HEK293 (cell line): ENCODE data around the gene GPER1.
A peak's percentile ranks its signal among the peaks of the same experiment; 100 is the strongest.

Experiments used
- CTCF ChIA-PET: fragments of 350-600 bp; formaldehyde crosslinking; extraction: SDS; loops from one replicate; lab custom pipeline; 2021; ENCODE audit warnings: antibody characterized with exemption; lab: Yijun Ruan, JAX
- POLR2A ChIA-PET: fragments of 300-600 bp; formaldehyde crosslinking; extraction: SDS; loops from one replicate; lab custom pipeline; 2020; ENCODE audit warnings: antibody characterized with exemption, inconsistent platforms; lab: Yijun Ruan, JAX
- H3K27ac ChIP-seq: fragments of 200-500 bp; sonication (Bioruptor generic); 2 replicates; pipeline ENCODE4 v1.5.1; 2014; ENCODE audit warnings: low read depth, low read length, control low read depth, inconsistent platforms; ENCODE audit errors: extremely low read depth
- H3K36me3 ChIP-seq, 2 experiments: fragments of 200-500 bp in 1 of 2; sonication (Bioruptor generic) in 1 of 2; 1 replicate in 1 of 2; 2 replicates in 1 of 2; pipeline ENCODE4 v1.5.1; 2014 to 2017; ENCODE audit warnings: inconsistent platforms in 2 of 2, low read length in 2 of 2; ENCODE audit not compliant: control insufficient read depth in 2 of 2, insufficient read depth in 1 of 2
- H3K4me1 ChIP-seq: fragments of 200-500 bp; sonication (Bioruptor generic); 2 replicates; pipeline ENCODE4 v1.5.1; 2014; ENCODE audit warnings: mild to moderate bottlenecking, low read length, inconsistent platforms; ENCODE audit not compliant: control insufficient read depth, insufficient read depth
- H3K4me3 ChIP-seq: 2 replicates; pipeline ENCODE4 v1.5.1; 2011; ENCODE audit warnings: low read depth, mild to moderate bottlenecking, control low read depth, low read length, moderate library complexity
- H3K9me3 ChIP-seq: fragments of 200-500 bp; sonication (Bioruptor generic); 2 replicates; pipeline ENCODE4 v1.5.1; 2014; ENCODE audit warnings: low read depth, low read length, inconsistent platforms; ENCODE audit not compliant: control insufficient read depth, insufficient read depth
- BCL11B ChIP-seq: fragments of 450-650 bp; formaldehyde crosslinking; IDR thresholded peaks from 2 replicates; pipeline ENCODE4 v1.5.1; 2016; ENCODE audit warnings: low read depth, missing biosample characterization, missing genetic modification characterization
- FEZF1 ChIP-seq: fragments of 450-650 bp; formaldehyde crosslinking; IDR thresholded peaks from 2 replicates; pipeline ENCODE4 v1.5.1; 2016; ENCODE audit warnings: missing biosample characterization, missing genetic modification characterization
- GFI1B ChIP-seq: fragments of 450-650 bp; formaldehyde crosslinking; IDR thresholded peaks from 2 replicates; pipeline ENCODE4 v1.5.1; 2016; ENCODE audit warnings: missing biosample characterization, missing genetic modification characterization
- SCRT1 ChIP-seq: fragments of 450-650 bp; formaldehyde crosslinking; IDR thresholded peaks from 2 replicates; pipeline ENCODE4 v1.5.1; 2016; ENCODE audit warnings: missing biosample characterization, missing genetic modification characterization, borderline replicate concordance
- SETDB1 ChIP-seq: IDR thresholded peaks from one replicate; pipeline ENCODE4 v1.6.1; 2017; ENCODE audit warnings: mild to moderate bottlenecking, low read length, moderate library complexity, mixed read lengths; ENCODE audit not compliant: insufficient read length
- SP3 ChIP-seq: fragments of 450-650 bp; formaldehyde crosslinking; IDR thresholded peaks from 2 replicates; pipeline ENCODE4 v1.5.1; 2016; ENCODE audit warnings: missing biosample characterization, missing genetic modification characterization
- ZFHX2 ChIP-seq: fragments of 450-650 bp; formaldehyde crosslinking; conservative IDR thresholded peaks from 2 replicates; pipeline ENCODE4 v1.5.1; 2016; ENCODE audit warnings: missing biosample characterization, missing genetic modification characterization
- ZIC2 ChIP-seq: fragments of 450-650 bp; formaldehyde crosslinking; IDR thresholded peaks from 2 replicates; pipeline ENCODE4 v1.5.1; 2016; ENCODE audit warnings: missing biosample characterization, missing genetic modification characterization
- ZNF112 ChIP-seq: fragments of 450-650 bp; formaldehyde crosslinking; IDR thresholded peaks from 2 replicates; pipeline ENCODE4 v1.5.0; 2017; ENCODE audit warnings: missing biosample characterization, missing genetic modification characterization
- ZNF23 ChIP-seq: fragments of 450-650 bp; formaldehyde crosslinking; IDR thresholded peaks from 2 replicates; pipeline ENCODE4 v1.5.1; 2016; ENCODE audit warnings: missing biosample characterization, missing genetic modification characterization, borderline replicate concordance
- ZNF324 ChIP-seq: fragments of 450-650 bp; formaldehyde crosslinking; IDR thresholded peaks from 2 replicates; pipeline ENCODE4 v1.5.1; 2016; ENCODE audit warnings: missing biosample characterization, missing genetic modification characterization
- ZNF549 ChIP-seq: fragments of 450-650 bp; IDR thresholded peaks from 2 replicates; pipeline ENCODE4 v1.5.1; 2018; ENCODE audit warnings: missing biosample characterization, missing genetic modification characterization, mild to moderate bottlenecking, inconsistent platforms, moderate library complexity
- ZNF621 ChIP-seq: fragments of 450-650 bp; formaldehyde crosslinking; IDR thresholded peaks from 2 replicates; pipeline ENCODE4 v1.5.1; 2017; ENCODE audit warnings: missing biosample characterization, missing genetic modification characterization
- ZNF677 ChIP-seq: fragments of 450-650 bp; IDR thresholded peaks from 2 replicates; pipeline ENCODE4 v1.5.0; 2018; ENCODE audit warnings: missing biosample characterization, mild to moderate bottlenecking, missing genetic modification characterization, moderate library complexity
- ZNF837 ChIP-seq: fragments of 450-650 bp; formaldehyde crosslinking; IDR thresholded peaks from 2 replicates; pipeline ENCODE4 v1.5.1; 2016; ENCODE audit warnings: missing biosample characterization, missing genetic modification characterization
- ZSCAN16 ChIP-seq: fragments of 450-650 bp; formaldehyde crosslinking; IDR thresholded peaks from 2 replicates; pipeline ENCODE4 v1.5.1; 2016; ENCODE audit warnings: missing biosample characterization, missing genetic modification characterization
- TF ChIP-seq, protein P1 (sequence below): fragments of 450-650 bp; formaldehyde crosslinking; IDR thresholded peaks from 2 replicates; pipeline ENCODE4 v1.5.1; 2016; ENCODE audit warnings: missing biosample characterization, missing genetic modification characterization
- TF ChIP-seq, protein P2 (sequence below): fragments of 450-650 bp; formaldehyde crosslinking; IDR thresholded peaks from 2 replicates; pipeline ENCODE4 v1.5.1; 2016; ENCODE audit warnings: missing biosample characterization, missing genetic modification characterization
- TF ChIP-seq, protein P3 (sequence below): fragments of 450-650 bp; formaldehyde crosslinking; IDR thresholded peaks from 2 replicates; pipeline ENCODE4 v1.5.1; 2016; ENCODE audit warnings: missing biosample characterization, missing genetic modification characterization
- TF ChIP-seq, protein P4 (sequence below): fragments of 450-650 bp; formaldehyde crosslinking; IDR thresholded peaks from 2 replicates; pipeline ENCODE4; 2016; ENCODE audit warnings: missing biosample characterization, missing genetic modification characterization
- TF ChIP-seq, protein P5 (sequence below): sonication (generic); formaldehyde crosslinking; IDR thresholded peaks from 2 replicates; pipeline ENCODE4 v1.8.1; 2022; ENCODE audit warnings: mild to moderate bottlenecking, moderate library complexity, missing genetic modification reagents
- TF ChIP-seq, protein P6 (sequence below): fragments of 450-650 bp; formaldehyde crosslinking; IDR thresholded peaks from 2 replicates; pipeline ENCODE4 v1.5.1; 2016; ENCODE audit warnings: missing biosample characterization, missing genetic modification characterization
- TF ChIP-seq, protein P7 (sequence below): fragments of 450-650 bp; formaldehyde crosslinking; IDR thresholded peaks from 2 replicates; pipeline ENCODE4 v1.5.1; 2016; ENCODE audit warnings: missing biosample characterization, missing genetic modification characterization, borderline replicate concordance

GPER1 gene

DNA sequence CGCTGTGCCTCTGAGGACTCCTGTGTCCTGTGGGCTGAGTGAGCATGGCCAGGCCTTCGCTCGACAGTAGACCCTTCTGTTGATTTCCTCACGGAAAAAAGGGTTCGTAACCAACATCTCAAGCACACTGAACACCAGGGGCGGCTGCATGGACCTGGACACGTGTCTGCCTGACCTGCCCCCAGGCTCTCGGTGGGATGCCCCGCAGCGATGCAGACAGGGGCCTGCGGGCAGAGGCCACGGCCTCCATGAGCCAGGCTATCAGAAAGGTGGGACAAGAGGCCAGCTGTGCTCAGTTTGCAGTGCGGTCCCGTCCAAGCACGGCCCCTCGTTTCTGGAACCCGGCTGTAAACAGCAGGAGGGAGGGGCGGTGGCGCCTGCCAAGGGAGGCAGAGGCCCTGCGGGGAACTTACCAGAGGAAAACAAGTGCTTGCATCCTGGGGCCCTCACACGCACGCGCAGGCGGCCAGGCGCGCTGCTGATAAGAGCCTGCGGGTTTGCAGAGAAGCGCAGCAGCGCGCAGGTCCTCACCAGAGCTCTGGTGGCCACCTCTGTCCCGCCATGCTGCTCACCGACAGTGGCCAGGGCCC lies 33.0 kb upstream of the GPER1 start:
- no peaks in the 10 kb centered on the region for H3K9me3 ChIP-seq
- H3K4me3 ChIP-seq: no peak overlapping the region
- ChIA-PET POLR2A (interaction anchor here (0.6 kb wide), 1 partner anchor 34 kb away, joined by 4 read pairs; no protein-coding TSS in a partner anchor), CTCF (interaction anchor here (1.7 kb wide), 1 partner anchor 62 kb away, joined by 5 read pairs; no protein-coding TSS in a partner anchor)
- no peaks in the 10 kb centered on the region for H3K4me1 ChIP-seq
- H3K27ac ChIP-seq: no peak overlapping the region
- H3K36me3 ChIP-seq: peaks cover 0 to 7% of the 10 kb centered on the region in 2 experiments; a peak in 1 of 3 replicates
- no peak for TF ChIP-seq SETDB1
- no peak for TF ChIP-seq GFI1B (tag by site-specific recombination)
- TF ChIP-seq, protein P1, sequence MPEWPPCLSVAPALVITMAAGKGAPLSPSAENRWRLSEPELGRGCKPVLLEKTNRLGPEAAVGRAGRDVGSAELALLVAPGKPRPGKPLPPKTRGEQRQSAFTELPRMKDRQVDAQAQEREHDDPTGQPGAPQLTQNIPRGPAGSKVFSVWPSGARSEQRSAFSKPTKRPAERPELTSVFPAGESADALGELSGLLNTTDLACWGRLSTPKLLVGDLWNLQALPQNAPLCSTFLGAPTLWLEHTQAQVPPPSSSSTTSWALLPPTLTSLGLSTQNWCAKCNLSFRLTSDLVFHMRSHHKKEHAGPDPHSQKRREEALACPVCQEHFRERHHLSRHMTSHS: no peak
- no peak for TF ChIP-seq ZSCAN16 (tag by site-specific recombination)
- TF ChIP-seq, protein P2, sequence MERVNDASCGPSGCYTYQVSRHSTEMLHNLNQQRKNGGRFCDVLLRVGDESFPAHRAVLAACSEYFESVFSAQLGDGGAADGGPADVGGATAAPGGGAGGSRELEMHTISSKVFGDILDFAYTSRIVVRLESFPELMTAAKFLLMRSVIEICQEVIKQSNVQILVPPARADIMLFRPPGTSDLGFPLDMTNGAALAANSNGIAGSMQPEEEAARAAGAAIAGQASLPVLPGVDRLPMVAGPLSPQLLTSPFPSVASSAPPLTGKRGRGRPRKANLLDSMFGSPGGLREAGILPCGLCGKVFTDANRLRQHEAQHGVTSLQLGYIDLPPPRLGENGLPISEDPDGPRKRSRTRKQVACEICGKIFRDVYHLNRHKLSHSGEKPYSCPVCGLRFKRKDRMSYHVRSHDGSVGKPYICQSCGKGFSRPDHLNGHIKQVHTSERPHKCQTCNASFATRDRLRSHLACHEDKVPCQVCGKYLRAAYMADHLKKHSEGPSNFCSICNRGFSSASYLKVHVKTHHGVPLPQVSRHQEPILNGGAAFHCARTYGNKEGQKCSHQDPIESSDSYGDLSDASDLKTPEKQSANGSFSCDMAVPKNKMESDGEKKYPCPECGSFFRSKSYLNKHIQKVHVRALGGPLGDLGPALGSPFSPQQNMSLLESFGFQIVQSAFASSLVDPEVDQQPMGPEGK (tag by site-specific recombination): peak; percentile 51
- no peak for TF ChIP-seq ZNF549 (tag by site-specific recombination)
- no peak for TF ChIP-seq SCRT1
- no peak for TF ChIP-seq ZNF677 (tag by site-specific recombination)
- TF ChIP-seq, protein P3, sequence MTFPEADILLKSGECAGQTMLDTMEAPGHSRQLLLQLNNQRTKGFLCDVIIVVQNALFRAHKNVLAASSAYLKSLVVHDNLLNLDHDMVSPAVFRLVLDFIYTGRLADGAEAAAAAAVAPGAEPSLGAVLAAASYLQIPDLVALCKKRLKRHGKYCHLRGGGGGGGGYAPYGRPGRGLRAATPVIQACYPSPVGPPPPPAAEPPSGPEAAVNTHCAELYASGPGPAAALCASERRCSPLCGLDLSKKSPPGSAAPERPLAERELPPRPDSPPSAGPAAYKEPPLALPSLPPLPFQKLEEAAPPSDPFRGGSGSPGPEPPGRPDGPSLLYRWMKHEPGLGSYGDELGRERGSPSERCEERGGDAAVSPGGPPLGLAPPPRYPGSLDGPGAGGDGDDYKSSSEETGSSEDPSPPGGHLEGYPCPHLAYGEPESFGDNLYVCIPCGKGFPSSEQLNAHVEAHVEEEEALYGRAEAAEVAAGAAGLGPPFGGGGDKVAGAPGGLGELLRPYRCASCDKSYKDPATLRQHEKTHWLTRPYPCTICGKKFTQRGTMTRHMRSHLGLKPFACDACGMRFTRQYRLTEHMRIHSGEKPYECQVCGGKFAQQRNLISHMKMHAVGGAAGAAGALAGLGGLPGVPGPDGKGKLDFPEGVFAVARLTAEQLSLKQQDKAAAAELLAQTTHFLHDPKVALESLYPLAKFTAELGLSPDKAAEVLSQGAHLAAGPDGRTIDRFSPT: 0 out of 2 replicates have a peak, but pooled peaks have one; percentile 19
- 0 out of 2 replicates have a peak, but pooled peaks have one; percentile 22 for TF ChIP-seq FEZF1
- TF ChIP-seq, protein P4, sequence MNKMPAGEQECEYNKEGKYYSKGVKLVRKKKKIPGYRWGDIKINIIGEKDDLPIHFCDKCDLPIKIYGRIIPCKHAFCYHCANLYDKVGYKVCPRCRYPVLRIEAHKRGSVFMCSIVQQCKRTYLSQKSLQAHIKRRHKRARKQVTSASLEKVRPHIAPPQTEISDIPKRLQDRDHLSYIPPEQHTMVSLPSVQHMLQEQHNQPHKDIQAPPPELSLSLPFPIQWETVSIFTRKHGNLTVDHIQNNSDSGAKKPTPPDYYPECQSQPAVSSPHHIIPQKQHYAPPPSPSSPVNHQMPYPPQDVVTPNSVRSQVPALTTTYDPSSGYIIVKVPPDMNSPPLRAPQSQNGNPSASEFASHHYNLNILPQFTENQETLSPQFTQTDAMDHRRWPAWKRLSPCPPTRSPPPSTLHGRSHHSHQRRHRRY: no peak
- TF ChIP-seq ZNF621 (tag by site-specific recombination): no peak
- no peak for TF ChIP-seq ZNF324
- no peak for TF ChIP-seq ZNF837 (tag by site-specific recombination)
- no peak for TF ChIP-seq SP3 (tag by site-specific recombination)
- no peak for TF ChIP-seq ZNF23
- TF ChIP-seq, protein P5, sequence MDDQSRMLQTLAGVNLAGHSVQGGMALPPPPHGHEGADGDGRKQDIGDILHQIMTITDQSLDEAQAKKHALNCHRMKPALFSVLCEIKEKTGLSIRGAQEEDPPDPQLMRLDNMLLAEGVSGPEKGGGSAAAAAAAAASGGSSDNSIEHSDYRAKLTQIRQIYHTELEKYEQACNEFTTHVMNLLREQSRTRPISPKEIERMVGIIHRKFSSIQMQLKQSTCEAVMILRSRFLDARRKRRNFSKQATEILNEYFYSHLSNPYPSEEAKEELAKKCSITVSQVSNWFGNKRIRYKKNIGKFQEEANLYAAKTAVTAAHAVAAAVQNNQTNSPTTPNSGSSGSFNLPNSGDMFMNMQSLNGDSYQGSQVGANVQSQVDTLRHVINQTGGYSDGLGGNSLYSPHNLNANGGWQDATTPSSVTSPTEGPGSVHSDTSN (CRISPR knock-in tag): no peak
- no peak for TF ChIP-seq ZFHX2
- TF ChIP-seq, protein P6, sequence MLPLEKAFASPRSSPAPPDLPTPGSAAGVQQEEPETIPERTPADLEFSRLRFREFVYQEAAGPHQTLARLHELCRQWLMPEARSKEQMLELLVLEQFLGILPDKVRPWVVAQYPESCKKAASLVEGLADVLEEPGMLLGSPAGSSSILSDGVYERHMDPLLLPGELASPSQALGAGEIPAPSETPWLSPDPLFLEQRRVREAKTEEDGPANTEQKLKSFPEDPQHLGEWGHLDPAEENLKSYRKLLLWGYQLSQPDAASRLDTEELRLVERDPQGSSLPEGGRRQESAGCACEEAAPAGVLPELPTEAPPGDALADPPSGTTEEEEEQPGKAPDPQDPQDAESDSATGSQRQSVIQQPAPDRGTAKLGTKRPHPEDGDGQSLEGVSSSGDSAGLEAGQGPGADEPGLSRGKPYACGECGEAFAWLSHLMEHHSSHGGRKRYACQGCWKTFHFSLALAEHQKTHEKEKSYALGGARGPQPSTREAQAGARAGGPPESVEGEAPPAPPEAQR (tag by site-specific recombination): no peak
- TF ChIP-seq, protein P7, sequence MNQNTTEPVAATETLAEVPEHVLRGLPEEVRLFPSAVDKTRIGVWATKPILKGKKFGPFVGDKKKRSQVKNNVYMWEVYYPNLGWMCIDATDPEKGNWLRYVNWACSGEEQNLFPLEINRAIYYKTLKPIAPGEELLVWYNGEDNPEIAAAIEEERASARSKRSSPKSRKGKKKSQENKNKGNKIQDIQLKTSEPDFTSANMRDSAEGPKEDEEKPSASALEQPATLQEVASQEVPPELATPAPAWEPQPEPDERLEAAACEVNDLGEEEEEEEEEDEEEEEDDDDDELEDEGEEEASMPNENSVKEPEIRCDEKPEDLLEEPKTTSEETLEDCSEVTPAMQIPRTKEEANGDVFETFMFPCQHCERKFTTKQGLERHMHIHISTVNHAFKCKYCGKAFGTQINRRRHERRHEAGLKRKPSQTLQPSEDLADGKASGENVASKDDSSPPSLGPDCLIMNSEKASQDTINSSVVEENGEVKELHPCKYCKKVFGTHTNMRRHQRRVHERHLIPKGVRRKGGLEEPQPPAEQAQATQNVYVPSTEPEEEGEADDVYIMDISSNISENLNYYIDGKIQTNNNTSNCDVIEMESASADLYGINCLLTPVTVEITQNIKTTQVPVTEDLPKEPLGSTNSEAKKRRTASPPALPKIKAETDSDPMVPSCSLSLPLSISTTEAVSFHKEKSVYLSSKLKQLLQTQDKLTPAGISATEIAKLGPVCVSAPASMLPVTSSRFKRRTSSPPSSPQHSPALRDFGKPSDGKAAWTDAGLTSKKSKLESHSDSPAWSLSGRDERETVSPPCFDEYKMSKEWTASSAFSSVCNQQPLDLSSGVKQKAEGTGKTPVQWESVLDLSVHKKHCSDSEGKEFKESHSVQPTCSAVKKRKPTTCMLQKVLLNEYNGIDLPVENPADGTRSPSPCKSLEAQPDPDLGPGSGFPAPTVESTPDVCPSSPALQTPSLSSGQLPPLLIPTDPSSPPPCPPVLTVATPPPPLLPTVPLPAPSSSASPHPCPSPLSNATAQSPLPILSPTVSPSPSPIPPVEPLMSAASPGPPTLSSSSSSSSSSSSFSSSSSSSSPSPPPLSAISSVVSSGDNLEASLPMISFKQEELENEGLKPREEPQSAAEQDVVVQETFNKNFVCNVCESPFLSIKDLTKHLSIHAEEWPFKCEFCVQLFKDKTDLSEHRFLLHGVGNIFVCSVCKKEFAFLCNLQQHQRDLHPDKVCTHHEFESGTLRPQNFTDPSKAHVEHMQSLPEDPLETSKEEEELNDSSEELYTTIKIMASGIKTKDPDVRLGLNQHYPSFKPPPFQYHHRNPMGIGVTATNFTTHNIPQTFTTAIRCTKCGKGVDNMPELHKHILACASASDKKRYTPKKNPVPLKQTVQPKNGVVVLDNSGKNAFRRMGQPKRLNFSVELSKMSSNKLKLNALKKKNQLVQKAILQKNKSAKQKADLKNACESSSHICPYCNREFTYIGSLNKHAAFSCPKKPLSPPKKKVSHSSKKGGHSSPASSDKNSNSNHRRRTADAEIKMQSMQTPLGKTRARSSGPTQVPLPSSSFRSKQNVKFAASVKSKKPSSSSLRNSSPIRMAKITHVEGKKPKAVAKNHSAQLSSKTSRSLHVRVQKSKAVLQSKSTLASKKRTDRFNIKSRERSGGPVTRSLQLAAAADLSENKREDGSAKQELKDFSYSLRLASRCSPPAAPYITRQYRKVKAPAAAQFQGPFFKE (tag by site-specific recombination): no peak
- TF ChIP-seq BCL11B (tag by site-specific recombination): no peak
- peak; percentile 98 for TF ChIP-seq ZIC2
- no peak for TF ChIP-seq ZNF112
